NCI-H748 (cell line): ENCODE measurements around the gene ZNHIT1.
"Not testable (repeated sequence)": the region's sequence is repeated elsewhere in the genome, so short reads cannot be mapped to it uniquely, and the experiment has no call there.

Experiments used
- DNase-seq: peaks from one replicate; lab custom pipeline; 2025; ENCODE audit not compliant: unreplicated experiment; lab: John Stamatoyannopoulos, UW

Gene ZNHIT1

GRCh38 chr7:101186844-101187428, 31.0 kb upstream of the ZNHIT1 start:
- no peak for DNase-seq

- DNase-seq, result no peak
These were observed 28.9 kb upstream of the ZNHIT1 start for GRCh38 chr7:101189109-101189508.

GRCh38 chr7:101195884-101196283, 22.1 kb upstream of the ZNHIT1 start:
- DNase-seq, result no peak

- DNase-seq, result no peak
These were observed 20.0 kb upstream of the ZNHIT1 start for GRCh38 chr7:101197991-101198390.

- no peak for DNase-seq
These were observed 19.5 kb upstream of the ZNHIT1 start for GRCh38 chr7:101198476-101198875.

- DNase-seq, result not testable (repeated sequence)
These were observed 18.4 kb upstream of the ZNHIT1 start for GRCh38 chr7:101199522-101199921.

GRCh38 chr7:101200504-101200861, 17.5 kb upstream of the ZNHIT1 start:
- no peak for DNase-seq

- no peak for DNase-seq
These were observed 16.9 kb upstream of the ZNHIT1 start, which contains the start of gene MOGAT3 for GRCh38 chr7:101200862-101201599. TSS of gene MOGAT3 (minus strand) at chr7:101201036. CDS start at chr7:101200854, 182 bp downstream.

GRCh38 chr7:101201695-101202602, 16.0 kb upstream of the ZNHIT1 start:
- no peak for DNase-seq

GRCh38 chr7:101202603-101202918, 15.4 kb upstream of the ZNHIT1 start:
- no peak for DNase-seq

GRCh38 chr7:101203740-101204738, 13.9 kb upstream of the ZNHIT1 start:
- not testable (repeated sequence) for DNase-seq

- no peak for DNase-seq
These were observed 11.9 kb upstream of the ZNHIT1 start for GRCh38 chr7:101205901-101206664.

GRCh38 chr7:101206665-101207042, 11.3 kb upstream of the ZNHIT1 start:
- no peak for DNase-seq

- DNase-seq, result no peak
These were observed 10.5 kb upstream of the ZNHIT1 start for GRCh38 chr7:101207459-101207858.

GRCh38 chr7:101208794-101209193, 9.2 kb upstream of the ZNHIT1 start:
- DNase-seq, result no peak

- no peak for DNase-seq
These were observed 7.8 kb upstream of the ZNHIT1 start for GRCh38 chr7:101210143-101210542.

- no peak for DNase-seq
These were observed 6.5 kb upstream of the ZNHIT1 start for GRCh38 chr7:101211501-101211900.

GRCh38 chr7:101212014-101212413, 6.0 kb upstream of the ZNHIT1 start:
- no peak for DNase-seq

GRCh38 chr7:101216001-101216859, 1.7 kb upstream of the ZNHIT1 start:
- DNase-seq, result no peak
